ENCODE data around the gene RBM4B. TPM values are rescaled to one million over a fixed set of nuclear protein-coding genes. Genes with fewer than 3 reads are reported as not detected.

Gene RBM4B
- total RNA-seq, 2 donors from 2014 or later = 15.5 to 40.7 TPM

DNA sequence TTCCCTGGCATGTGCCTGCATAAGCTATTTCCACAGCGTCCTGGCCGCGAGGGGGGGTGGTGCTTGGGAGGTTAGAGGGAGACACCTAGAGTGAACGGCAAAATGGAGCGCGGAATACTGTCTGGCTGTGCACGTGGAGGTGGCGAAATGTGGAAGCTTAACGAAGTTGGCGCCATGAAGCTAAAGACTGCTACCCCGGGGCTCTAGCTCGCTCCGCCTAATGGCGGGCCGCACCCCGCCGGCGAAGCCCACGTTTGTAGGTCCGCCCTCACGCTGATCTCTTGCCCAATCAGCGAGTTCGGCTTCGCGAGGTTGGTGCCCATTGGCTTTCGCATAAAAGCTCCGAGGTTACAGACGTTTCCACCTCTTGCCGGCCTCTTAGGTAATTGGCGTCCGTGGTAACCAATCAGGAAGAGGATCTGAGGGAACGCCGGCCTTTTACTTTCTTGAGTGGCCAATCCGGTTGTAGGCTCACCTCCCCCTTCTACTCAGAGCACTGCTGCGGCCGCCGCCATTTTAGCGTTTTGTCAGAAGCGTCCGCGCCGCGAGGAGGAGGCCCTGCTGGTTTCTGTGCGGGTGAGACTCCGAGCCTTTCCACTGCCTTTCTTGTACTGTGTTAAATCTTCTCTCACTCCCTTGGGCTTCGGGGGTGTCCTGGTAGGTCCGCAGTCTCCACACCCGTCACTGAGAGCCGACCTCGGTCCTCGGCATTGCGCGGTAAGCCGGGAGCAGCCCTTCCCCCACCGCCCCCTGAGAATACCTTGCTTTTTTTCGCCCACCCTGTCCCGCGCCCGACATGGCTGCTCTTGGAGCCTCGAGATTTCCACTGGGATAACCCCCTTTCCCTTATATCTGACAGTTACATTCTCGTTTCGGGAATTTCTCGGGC, 39.3 kb downstream of the RBM4B start, which contains the start of gene RBM4:
Gene RBM4, plus strand, starts transcription at position 527 of the 889 bp plus-strand sequence. CDS start 1,009 bp downstream, outside the sequence.
- peak; percentile 97 for TF ChIP-seq POLR2A (IDR thresholded peaks at IDR 0.05)
- TF ChIP-seq, protein P1, sequence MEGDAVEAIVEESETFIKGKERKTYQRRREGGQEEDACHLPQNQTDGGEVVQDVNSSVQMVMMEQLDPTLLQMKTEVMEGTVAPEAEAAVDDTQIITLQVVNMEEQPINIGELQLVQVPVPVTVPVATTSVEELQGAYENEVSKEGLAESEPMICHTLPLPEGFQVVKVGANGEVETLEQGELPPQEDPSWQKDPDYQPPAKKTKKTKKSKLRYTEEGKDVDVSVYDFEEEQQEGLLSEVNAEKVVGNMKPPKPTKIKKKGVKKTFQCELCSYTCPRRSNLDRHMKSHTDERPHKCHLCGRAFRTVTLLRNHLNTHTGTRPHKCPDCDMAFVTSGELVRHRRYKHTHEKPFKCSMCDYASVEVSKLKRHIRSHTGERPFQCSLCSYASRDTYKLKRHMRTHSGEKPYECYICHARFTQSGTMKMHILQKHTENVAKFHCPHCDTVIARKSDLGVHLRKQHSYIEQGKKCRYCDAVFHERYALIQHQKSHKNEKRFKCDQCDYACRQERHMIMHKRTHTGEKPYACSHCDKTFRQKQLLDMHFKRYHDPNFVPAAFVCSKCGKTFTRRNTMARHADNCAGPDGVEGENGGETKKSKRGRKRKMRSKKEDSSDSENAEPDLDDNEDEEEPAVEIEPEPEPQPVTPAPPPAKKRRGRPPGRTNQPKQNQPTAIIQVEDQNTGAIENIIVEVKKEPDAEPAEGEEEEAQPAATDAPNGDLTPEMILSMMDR (IDR thresholded peaks at IDR 0.05) = peak in 3 of 4 experiments; percentile 12 to 31 (median 28)
- peak; percentile 96 for TF ChIP-seq POLR2AphosphoS5 (IDR thresholded peaks at IDR 0.05)
- intact Hi-C loops (cut with DNase I) = loop anchor here (5.0 kb wide), 1 partner anchor 39 kb away; the partner anchor contains the start of gene RBM4B
- Histone ChIP-seq H3K27me3 (replicated peaks; ENCODE audit: insufficient read depth) (no peaks in the 10 kb centered on the region), H3K27ac (peak within 1 kb of the TSS; percentile 90 to 94), H3K4me3 (peak within 1 kb of the TSS; percentile 65 to 82), H3K36me3 (peaks cover under 1 to 10% of the 10 kb centered on the region in 2 donors), H3K4me1 (replicated peaks) (peaks cover 6% of the 10 kb centered on the region), H3K9me3 (no peaks in the 10 kb centered on the region)
- WGBS = under 1% methylated on average over 63 of the region's 63 CpGs
- peak; percentile 100 for DNase-seq (ENCODE audit: low spot score)

DNA sequence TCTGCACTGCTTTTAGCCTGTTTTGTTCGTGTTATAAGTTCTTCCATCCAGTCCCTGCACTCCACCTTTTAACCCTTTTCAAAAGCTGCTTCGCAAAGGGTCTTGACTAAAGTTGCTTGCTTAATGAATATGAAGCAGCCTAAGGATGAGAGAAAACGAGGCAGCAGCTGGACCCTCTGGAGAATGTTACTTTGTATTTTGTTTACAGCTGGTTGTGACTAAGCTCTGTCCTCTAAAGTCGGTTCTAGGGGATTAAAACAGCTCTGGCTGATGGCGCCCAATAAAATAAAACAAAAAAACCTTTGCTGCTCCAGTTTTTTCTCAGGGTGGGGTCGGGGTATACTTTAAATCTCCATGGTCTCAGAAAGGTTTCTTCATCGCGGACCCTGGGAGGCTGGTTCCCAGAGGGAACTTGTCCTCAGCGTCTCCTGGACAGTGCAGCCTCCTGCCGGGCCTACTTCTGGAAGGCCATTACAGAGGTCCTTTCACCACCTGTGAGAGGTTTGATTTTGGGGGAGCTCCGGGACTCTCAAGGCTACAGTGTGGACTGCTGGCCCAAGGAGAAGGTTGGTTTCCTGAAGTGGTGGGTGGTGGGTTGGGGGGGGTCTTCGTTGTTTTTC, 40.0 kb downstream of the RBM4B start:
- Histone ChIP-seq H3K4me1 (replicated peaks) (peaks cover 5% of the 10 kb centered on the region), H3K27ac (peak overlapping the region; percentile 81 to 94), H3K27me3 (replicated peaks; ENCODE audit: insufficient read depth) (no peaks in the 10 kb centered on the region), H3K9me3 (no peaks in the 10 kb centered on the region), H3K36me3 (peaks cover 0 to 8% of the 10 kb centered on the region in 2 donors), H3K4me3 (peak overlapping the region; percentile 24 to 65)
- 33% methylated on average over 12 of the region's 12 CpGs for WGBS
- intact Hi-C loops (cut with DNase I) = loop anchor here (5.0 kb wide), 1 partner anchor 40 kb away; the partner anchor contains the start of gene RBM4B
- no peak for DNase-seq (ENCODE audit: low spot score)
- TF ChIP-seq, protein P1 (IDR thresholded peaks at IDR 0.05) = no peak
- no peak for TF ChIP-seq POLR2AphosphoS5 (IDR thresholded peaks at IDR 0.05)
- TF ChIP-seq POLR2A (IDR thresholded peaks at IDR 0.05) = no peak

DNA sequence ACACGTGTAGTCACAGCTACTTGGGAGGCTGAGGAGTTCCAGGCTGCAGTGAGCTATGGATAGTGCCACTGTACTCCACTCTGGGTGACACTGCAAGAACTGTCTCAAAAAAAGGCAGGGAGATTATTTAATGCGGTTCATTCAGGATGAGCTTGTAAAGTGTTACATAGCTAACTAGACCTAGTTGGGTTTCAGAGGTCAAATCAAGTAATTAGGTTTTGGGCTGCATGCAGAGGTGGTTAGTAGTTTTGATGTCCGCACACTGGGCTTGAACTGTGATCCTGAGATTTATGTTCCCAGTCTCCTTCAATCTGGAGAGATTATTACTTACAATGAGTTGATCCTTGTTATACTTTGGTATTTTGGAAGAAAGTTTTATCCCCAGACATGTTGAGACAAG, 41.3 kb downstream of the RBM4B start:
- H3K4me3 ChIP-seq = no peak overlapping the region
- H3K27me3 ChIP-seq (replicated peaks; ENCODE audit: insufficient read depth) = no peaks in the 10 kb centered on the region
- H3K4me1 ChIP-seq (replicated peaks) = peaks cover 5% of the 10 kb centered on the region
- DNase-seq (ENCODE audit: low spot score) = no peak
- TF ChIP-seq POLR2A (IDR thresholded peaks at IDR 0.05) = no peak
- TF ChIP-seq, protein P1 (IDR thresholded peaks at IDR 0.05) = no peak
- no peak for TF ChIP-seq POLR2AphosphoS5 (IDR thresholded peaks at IDR 0.05)
- H3K27ac ChIP-seq = no peak overlapping the region
- H3K36me3 ChIP-seq = peaks cover 0 to 8% of the 10 kb centered on the region in 2 donors
- intact Hi-C loops (cut with DNase I) = loop anchor here (5.0 kb wide), 1 partner anchor 41 kb away; the partner anchor contains the start of gene RBM4B
- H3K9me3 ChIP-seq = no peaks in the 10 kb centered on the region
- 70% methylated on average over 3 of the region's 3 CpGs for WGBS

DNA sequence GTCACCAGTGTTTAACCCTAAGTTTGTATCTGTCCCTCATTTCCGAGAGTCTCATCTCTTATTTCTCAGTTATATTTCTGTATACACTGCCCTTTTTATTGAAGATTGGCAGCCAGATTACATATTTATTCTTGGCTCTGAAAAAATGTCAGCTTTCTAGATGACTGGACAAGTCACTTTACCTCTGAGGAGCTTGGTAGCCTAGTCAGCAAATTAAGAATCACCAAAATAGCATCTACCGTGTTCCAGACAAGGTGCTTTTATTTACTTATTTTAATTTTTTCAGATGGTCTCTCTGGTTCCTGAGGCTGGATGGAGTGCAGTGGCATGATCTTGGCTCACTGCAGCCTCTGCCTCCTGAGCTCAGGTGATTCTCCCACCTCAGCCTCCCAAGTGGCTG, 44.7 kb downstream of the RBM4B start:
- DNase-seq (ENCODE audit: low spot score) = no peak
- no peaks in the 10 kb centered on the region for H3K9me3 ChIP-seq
- no peak overlapping the region for H3K4me3 ChIP-seq
- no peaks in the 10 kb centered on the region for H3K27me3 ChIP-seq (replicated peaks; ENCODE audit: insufficient read depth)
- no peaks in the 10 kb centered on the region for H3K4me1 ChIP-seq (replicated peaks)
- H3K36me3 ChIP-seq = no peaks in the 10 kb centered on the region
- TF ChIP-seq POLR2A (IDR thresholded peaks at IDR 0.05) (no peak), POLR2AphosphoS5 (IDR thresholded peaks at IDR 0.05) (peak; percentile 38)
- 54% methylated on average over 2 of the region's 2 CpGs for WGBS
- intact Hi-C loops (cut with DNase I) = no loop called here
- no peak overlapping the region for H3K27ac ChIP-seq

DNA sequence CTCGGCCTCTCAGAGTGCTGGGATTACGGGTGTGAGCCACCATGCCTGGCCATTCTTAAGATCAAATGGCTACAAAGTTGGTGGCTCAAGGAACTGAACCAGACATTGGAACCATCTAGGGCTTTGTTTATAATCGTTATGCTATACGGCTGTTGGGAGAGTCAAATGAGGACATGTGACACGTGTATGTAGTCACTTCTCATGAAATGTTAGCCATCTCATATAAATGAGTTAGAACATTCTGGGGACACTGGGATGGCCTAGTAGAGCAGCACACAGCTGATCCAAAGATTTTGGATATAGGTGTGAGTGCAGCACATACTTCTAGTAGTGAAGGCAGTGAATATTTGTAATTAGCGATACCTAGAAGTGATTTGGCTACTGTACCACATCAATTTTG, 45.8 kb downstream of the RBM4B start:
- H3K4me1 ChIP-seq (replicated peaks) = no peaks in the 10 kb centered on the region
- H3K9me3 ChIP-seq = no peaks in the 10 kb centered on the region
- WGBS = 80% methylated on average over 6 of the region's 6 CpGs
- intact Hi-C loops (cut with DNase I) = no loop called here
- H3K27me3 ChIP-seq (replicated peaks; ENCODE audit: insufficient read depth) = no peaks in the 10 kb centered on the region
- peaks cover under 1 to 8% of the 10 kb centered on the region in 2 donors for H3K36me3 ChIP-seq
- TF ChIP-seq POLR2AphosphoS5 (IDR thresholded peaks at IDR 0.05) (no peak), POLR2A (IDR thresholded peaks at IDR 0.05) (no peak)
- TF ChIP-seq, protein P1 (IDR thresholded peaks at IDR 0.05) = no peak
- no peak overlapping the region for H3K27ac ChIP-seq
- H3K4me3 ChIP-seq = no peak overlapping the region
- no peak for DNase-seq (ENCODE audit: low spot score)

Measured in prostate gland (tissue), 2 donors.